ENCODE data around the gene PFN3.

The PFN3 gene

DNA sequence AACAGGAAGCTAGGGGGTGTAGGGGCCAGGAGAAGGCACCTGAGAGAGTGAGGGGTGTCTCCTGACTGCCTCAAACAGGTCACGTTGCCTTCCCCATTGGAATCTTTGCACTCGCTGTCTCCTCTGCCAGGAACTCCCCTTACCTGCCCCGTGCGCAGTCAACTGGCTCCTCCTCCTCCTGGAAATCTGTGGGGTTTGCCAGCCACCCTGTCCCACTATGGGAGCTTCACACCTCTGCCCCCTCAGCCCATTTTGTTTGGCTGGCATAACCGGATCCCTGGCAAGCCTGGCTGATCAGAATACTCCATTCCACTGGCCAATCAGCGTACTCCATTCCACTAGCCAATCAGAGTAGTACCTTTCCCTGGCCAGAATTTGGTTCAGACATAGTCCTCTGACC, 26.7 kb downstream of the PFN3 start:
- Histone ChIP-seq H2AFZ (ENCODE audit: low read depth, low read length) (no peak overlapping the region), H3K9ac (ENCODE audit: low read depth, low read length) (no peak overlapping the region), H3K4me3 (ENCODE audit: low read depth in 1 of 2, low read length in 2 of 2) (no peak overlapping the region), H3K9me3 (ENCODE audit: insufficient read depth, low read length, severe bottlenecking) (no peaks in the 10 kb centered on the region), H3K4me1 (ENCODE audit: insufficient read depth, low read length) (peaks cover 12% of the 10 kb centered on the region), H3K27me3 (ENCODE audit: insufficient read depth, low read length, poor library complexity) (no peaks in the 10 kb centered on the region), H3K36me3 (ENCODE audit: insufficient read depth, low read length) (no peaks in the 10 kb centered on the region), H3K79me2 (ENCODE audit: insufficient read depth, low read length) (no peaks in the 10 kb centered on the region), H4K20me1 (ENCODE audit: insufficient read depth, low read length) (no peaks in the 10 kb centered on the region), H3K4me2 (ENCODE audit: insufficient read depth, low read length) (no peak overlapping the region), H3K27ac (ENCODE audit: low read length) (no peak overlapping the region)
- TF ChIP-seq EZH2 (IDR thresholded peaks at IDR 0.05; ENCODE audit: borderline replicate concordance, low read depth, low read length, severe bottlenecking) = no peak
- TF ChIP-seq, protein P1, sequence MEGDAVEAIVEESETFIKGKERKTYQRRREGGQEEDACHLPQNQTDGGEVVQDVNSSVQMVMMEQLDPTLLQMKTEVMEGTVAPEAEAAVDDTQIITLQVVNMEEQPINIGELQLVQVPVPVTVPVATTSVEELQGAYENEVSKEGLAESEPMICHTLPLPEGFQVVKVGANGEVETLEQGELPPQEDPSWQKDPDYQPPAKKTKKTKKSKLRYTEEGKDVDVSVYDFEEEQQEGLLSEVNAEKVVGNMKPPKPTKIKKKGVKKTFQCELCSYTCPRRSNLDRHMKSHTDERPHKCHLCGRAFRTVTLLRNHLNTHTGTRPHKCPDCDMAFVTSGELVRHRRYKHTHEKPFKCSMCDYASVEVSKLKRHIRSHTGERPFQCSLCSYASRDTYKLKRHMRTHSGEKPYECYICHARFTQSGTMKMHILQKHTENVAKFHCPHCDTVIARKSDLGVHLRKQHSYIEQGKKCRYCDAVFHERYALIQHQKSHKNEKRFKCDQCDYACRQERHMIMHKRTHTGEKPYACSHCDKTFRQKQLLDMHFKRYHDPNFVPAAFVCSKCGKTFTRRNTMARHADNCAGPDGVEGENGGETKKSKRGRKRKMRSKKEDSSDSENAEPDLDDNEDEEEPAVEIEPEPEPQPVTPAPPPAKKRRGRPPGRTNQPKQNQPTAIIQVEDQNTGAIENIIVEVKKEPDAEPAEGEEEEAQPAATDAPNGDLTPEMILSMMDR (IDR thresholded peaks at IDR 0.05; ENCODE audit: borderline replicate concordance, extremely low read depth, low read length, poor library complexity, severe bottlenecking) = no peak
- DNase-seq (no peak), ATAC-seq (ENCODE audit: insufficient read depth, low read depth) (no peak)

DNA sequence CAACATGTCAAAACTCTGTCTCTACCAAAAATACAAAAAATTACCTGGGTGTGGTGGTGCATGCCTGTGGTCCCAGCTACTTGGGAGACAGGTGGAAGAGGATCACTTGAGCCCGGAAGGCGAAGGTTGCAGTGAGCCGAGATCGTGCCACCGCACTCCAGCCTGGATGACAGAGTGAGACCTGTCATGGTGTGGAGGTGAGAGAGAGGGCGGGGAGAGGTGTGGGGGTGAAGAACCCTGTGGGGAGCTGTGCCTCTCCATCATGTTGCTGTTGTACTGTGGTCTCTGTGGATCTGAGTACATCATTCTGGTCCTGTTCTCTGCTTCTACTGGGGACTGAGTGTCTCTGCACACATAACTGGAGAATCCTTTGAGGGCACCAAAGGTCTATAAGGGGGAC, 27.6 kb downstream of the PFN3 start:
- H3K27me3 ChIP-seq (ENCODE audit: insufficient read depth, low read length, poor library complexity) = no peaks in the 10 kb centered on the region
- H2AFZ ChIP-seq (ENCODE audit: low read depth, low read length) = no peak overlapping the region
- peaks cover 12% of the 10 kb centered on the region for H3K4me1 ChIP-seq (ENCODE audit: insufficient read depth, low read length)
- no peaks in the 10 kb centered on the region for H3K36me3 ChIP-seq (ENCODE audit: insufficient read depth, low read length)
- DNase-seq (no peak), ATAC-seq (ENCODE audit: insufficient read depth, low read depth) (no peak)
- TF ChIP-seq, protein P1 (IDR thresholded peaks at IDR 0.05; ENCODE audit: borderline replicate concordance, extremely low read depth, low read length, poor library complexity, severe bottlenecking) = no peak
- TF ChIP-seq EZH2 (IDR thresholded peaks at IDR 0.05; ENCODE audit: borderline replicate concordance, low read depth, low read length, severe bottlenecking) = no peak
- H3K9ac ChIP-seq (ENCODE audit: low read depth, low read length) = no peak overlapping the region
- no peaks in the 10 kb centered on the region for H3K79me2 ChIP-seq (ENCODE audit: insufficient read depth, low read length)
- no peak overlapping the region for H3K4me2 ChIP-seq (ENCODE audit: insufficient read depth, low read length)
- H4K20me1 ChIP-seq (ENCODE audit: insufficient read depth, low read length) = no peaks in the 10 kb centered on the region
- H3K4me3 ChIP-seq (ENCODE audit: low read depth in 1 of 2, low read length in 2 of 2) = no peak overlapping the region
- H3K9me3 ChIP-seq (ENCODE audit: insufficient read depth, low read length, severe bottlenecking) = no peaks in the 10 kb centered on the region
- no peak overlapping the region for H3K27ac ChIP-seq (ENCODE audit: low read length)

DNA sequence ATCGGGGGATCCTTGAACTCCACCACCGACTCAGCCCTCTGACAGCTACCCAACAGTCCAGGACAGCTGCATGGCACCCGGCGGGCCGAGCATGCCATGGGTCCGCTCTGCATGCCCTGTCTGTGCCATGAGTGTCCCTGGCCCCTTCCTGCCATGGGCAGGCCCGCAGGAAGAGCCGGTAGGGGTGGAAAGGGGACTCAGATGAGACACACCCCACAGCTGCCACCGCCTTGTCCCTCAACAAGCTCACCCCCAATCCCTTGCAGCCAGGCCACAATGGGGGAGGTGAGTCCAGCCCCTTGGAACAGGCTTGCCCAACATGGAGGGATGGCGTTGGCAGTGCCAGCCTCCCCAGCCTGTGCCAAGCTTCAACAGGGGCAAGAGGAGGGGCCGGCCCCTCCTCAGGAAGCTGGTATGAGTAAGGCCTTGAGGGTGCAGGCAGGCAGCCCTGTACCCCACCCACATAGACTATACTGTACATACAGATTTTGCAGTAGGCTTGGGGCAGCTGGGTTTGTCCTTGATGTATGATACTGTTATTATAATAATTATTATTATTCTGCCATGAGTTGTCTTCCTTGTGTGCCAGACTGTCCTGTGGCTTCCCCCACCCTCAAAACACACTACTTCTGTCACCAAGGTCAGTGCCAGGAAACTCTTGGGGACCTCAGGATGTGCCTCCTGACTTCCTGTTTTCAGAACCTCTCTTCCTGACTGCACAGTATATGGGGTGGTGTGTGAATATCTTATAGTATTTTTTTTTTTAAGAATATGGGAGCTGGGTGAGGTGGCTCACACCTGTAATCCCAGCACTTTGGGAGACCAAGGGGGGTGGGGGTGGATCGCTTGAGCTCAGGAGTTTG, 28.2 kb downstream of the PFN3 start:
- Histone ChIP-seq H2AFZ (ENCODE audit: low read depth, low read length) (no peak overlapping the region), H3K27me3 (ENCODE audit: insufficient read depth, low read length, poor library complexity) (no peaks in the 10 kb centered on the region), H4K20me1 (ENCODE audit: insufficient read depth, low read length) (no peaks in the 10 kb centered on the region), H3K4me3 (ENCODE audit: low read depth in 1 of 2, low read length in 2 of 2) (no peak overlapping the region), H3K79me2 (ENCODE audit: insufficient read depth, low read length) (no peaks in the 10 kb centered on the region), H3K27ac (ENCODE audit: low read length) (no peak overlapping the region), H3K4me1 (ENCODE audit: insufficient read depth, low read length) (peaks cover 12% of the 10 kb centered on the region), H3K4me2 (ENCODE audit: insufficient read depth, low read length) (no peak overlapping the region), H3K9me3 (ENCODE audit: insufficient read depth, low read length, severe bottlenecking) (no peaks in the 10 kb centered on the region), H3K36me3 (ENCODE audit: insufficient read depth, low read length) (no peaks in the 10 kb centered on the region), H3K9ac (ENCODE audit: low read depth, low read length) (no peak overlapping the region)
- DNase-seq (no peak), ATAC-seq (ENCODE audit: insufficient read depth, low read depth) (peak; percentile 51)
- TF ChIP-seq, protein P1 (IDR thresholded peaks at IDR 0.05; ENCODE audit: borderline replicate concordance, extremely low read depth, low read length, poor library complexity, severe bottlenecking) = no peak
- TF ChIP-seq EZH2 (IDR thresholded peaks at IDR 0.05; ENCODE audit: borderline replicate concordance, low read depth, low read length, severe bottlenecking) = no peak
